NCI-H1694 treated with DMSO at 0.1 percent for 48 hours (cell line): ENCODE results near the gene ZMAT1.
"Not testable (repeated sequence)": the region's sequence is repeated elsewhere in the genome, so short reads cannot be mapped to it uniquely, and the experiment has no call there.

Experiments used
- DNase-seq: peaks from one replicate; lab custom pipeline; 2025; lab: John Stamatoyannopoulos, UW

Gene ZMAT1

GRCh38 chrX:101931488-101932248, at the start of gene ZMAT1:
Gene ZMAT1 (minus strand): TSS chrX:101932027. CDS start chrX:101932008, 19 bp downstream.
- peak; percentile 63 for DNase-seq

GRCh38 chrX:101977106-101977505, 45.3 kb upstream of the ZMAT1 start:
- DNase-seq = no peak

GRCh38 chrX:101973066-101973465, 41.2 kb upstream of the ZMAT1 start:
- DNase-seq = no peak

GRCh38 chrX:101964923-101965539, 33.2 kb upstream of the ZMAT1 start:
- DNase-seq = not testable (repeated sequence)

GRCh38 chrX:101958139-101958538, 26.3 kb upstream of the ZMAT1 start:
- DNase-seq = no peak

GRCh38 chrX:101957174-101957573, 25.3 kb upstream of the ZMAT1 start:
- no peak for DNase-seq

- no peak for DNase-seq
These were observed 24.7 kb upstream of the ZMAT1 start for GRCh38 chrX:101956556-101956955.

GRCh38 chrX:101950581-101950980, 18.8 kb upstream of the ZMAT1 start:
- DNase-seq = no peak

GRCh38 chrX:101932249-101932570, 383 bp upstream of the ZMAT1 start:
- DNase-seq = no peak

GRCh38 chrX:101931136-101931487, 715 bp downstream of the ZMAT1 start:
- DNase-seq = no peak

- DNase-seq = no peak
These were observed 6.1 kb downstream of the ZMAT1 start for GRCh38 chrX:101925733-101926132.

- DNase-seq = no peak
These were observed 13.1 kb downstream of the ZMAT1 start for GRCh38 chrX:101918751-101919150.

GRCh38 chrX:101906136-101906796, 25.6 kb downstream of the ZMAT1 start:
- DNase-seq = no peak

GRCh38 chrX:101904996-101905395, 26.8 kb downstream of the ZMAT1 start:
- no peak for DNase-seq
